Medulla oblongata (tissue), 1 donor: ENCODE measurements around the gene TNIP1.

Experiments
- DNase-seq: peaks from one replicate; pipeline ENCODE4 v3.0.0-alpha.2; 2015; ENCODE audit errors: extremely low spot score

The TNIP1 gene

DNA sequence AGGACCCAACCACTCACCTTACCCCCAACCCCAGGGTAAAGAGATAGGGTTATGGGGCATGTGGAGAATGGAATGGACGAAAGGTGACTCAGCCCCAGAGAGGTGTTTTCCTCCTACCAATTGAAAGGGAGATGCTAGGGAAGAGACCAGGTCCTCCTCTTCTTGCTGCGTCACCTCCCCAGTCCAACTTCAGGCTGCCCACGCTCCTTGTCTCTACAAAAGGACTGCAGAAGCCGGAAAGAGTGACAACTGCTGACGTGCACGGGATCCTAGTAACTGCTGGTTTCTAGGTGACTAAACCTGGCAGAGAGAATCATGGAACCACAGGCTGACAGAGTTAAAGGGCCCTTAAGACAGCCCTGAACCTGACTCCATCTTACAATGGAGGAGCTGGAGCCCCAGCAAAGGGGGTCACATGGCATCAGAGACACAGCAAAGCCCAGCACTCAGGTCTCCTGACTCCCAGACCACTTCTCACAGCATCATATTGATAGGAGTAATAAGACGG lies 58.3 kb downstream of the TNIP1 start:
- DNase-seq, result no peak

DNA sequence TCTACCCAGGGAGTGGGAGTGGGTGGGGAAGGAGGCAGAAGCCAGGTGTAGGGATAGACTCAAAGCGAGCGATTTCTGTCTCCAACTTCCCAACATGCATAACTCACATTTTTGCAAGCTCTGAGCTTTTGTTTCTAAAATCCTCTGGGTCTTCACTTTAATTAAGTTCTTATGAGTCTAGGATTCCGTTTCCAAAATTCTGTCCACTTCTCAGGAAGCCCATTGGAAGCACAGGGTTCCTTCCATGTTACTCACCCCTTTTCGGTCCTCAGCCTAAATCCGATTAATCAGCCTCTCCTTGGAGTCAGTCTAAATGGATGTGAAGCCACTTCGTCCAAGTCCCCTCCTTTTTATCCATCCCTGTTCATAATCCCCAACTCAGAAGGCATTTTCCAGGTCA lies 59.1 kb downstream of the TNIP1 start:
- DNase-seq, result no peak

DNA sequence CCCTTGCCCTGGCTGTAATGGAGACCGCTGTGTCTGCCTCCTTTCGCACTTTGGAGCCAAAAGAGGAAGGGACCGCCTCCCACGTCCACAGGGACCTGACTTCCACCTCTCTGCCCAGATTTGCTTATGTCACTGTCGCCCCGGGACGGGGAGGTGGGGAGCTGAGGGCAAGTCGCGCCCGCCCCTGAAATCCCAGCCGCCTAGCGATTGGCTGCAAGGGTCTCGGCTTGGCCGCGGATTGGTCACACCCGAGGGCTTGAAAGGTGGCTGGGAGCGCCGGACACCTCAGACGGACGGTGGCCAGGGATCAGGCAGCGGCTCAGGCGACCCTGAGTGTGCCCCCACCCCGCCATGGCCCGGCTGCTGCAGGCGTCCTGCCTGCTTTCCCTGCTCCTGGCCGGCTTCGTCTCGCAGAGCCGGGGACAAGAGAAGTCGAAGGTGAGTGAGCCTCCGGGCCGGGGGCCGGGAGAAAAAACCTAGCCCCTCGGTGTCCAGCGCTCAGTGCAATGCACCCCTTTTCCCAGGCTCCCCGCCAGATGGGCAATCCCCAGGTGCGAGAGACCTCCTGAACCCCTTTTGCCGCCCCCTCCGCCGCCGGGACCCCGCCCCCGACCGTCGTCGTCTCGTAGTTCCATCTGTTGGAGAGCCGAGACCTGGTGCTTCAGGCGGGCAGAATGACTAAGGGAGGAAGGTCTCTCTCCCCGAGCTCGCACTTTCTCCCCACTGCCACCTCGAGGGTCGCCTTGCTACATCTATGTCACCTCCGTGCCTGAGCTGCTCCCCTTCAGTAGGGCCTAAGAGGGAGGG lies 60.3 kb downstream of the TNIP1 start, which contains the start of gene GPX3:
GPX3 (plus strand) TSS at position 288 of the 807 bp plus-strand sequence; CDS start at position 352, 64 bp downstream.
- DNase-seq, result peak; percentile 87

- no peak for DNase-seq
These were observed 61.5 kb downstream of the TNIP1 start for GRCh38 chr5:151019331-151019730.

DNA sequence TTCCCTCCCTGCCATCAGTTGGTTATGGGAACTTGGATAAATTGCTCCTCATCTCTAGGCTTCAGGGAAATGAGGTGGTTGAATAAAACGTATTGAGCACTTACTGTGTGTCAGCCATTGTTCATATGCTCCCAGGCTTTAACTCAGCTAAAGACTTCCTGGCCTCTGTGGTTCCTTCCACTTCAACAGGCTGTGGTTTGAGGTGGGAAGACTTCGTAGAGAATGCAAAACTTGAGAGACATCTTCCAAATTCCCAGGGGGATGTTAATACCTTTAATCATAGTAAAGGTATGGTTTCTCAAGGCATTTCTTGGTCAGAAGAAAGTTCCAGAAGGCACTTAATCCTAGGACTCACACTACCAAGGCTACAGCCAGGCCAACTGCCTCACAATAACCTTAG lies 62.0 kb downstream of the TNIP1 start:
- no peak for DNase-seq

GRCh38 chr5:151017897-151018296 lies 62.9 kb downstream of the TNIP1 start:
- DNase-seq, result no peak

GRCh38 chr5:151016700-151017099 lies 64.1 kb downstream of the TNIP1 start:
- peak; percentile 69 for DNase-seq

DNA sequence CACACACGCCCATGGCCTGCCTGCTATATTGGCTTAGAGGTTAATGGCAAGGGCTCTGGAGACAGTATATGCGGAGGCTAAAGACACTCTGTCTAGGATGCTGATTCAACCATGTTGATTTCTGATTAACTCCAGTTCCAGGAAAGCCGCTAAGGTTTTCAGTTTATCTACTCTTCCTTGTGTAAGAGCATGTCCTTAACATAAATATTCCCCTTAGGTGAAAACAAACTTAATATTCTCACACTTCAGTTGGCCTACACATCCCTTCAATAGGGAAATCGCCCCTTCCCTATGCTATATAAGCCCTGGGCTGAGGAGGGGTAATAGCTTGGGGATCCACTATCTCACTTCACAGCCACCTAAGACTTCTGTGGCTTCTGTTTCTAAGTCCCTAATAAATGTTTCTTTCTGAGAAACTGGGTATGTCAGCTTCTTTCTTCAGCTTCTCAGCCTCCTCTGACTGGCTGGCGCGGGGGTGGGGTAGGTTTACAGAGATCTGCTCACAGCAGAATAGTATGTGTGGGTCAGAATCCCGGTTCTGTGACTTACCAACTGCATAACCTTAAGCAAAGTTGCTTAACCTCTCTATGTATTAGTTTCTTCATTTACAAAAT lies 64.8 kb downstream of the TNIP1 start:
- DNase-seq, result no peak

DNA sequence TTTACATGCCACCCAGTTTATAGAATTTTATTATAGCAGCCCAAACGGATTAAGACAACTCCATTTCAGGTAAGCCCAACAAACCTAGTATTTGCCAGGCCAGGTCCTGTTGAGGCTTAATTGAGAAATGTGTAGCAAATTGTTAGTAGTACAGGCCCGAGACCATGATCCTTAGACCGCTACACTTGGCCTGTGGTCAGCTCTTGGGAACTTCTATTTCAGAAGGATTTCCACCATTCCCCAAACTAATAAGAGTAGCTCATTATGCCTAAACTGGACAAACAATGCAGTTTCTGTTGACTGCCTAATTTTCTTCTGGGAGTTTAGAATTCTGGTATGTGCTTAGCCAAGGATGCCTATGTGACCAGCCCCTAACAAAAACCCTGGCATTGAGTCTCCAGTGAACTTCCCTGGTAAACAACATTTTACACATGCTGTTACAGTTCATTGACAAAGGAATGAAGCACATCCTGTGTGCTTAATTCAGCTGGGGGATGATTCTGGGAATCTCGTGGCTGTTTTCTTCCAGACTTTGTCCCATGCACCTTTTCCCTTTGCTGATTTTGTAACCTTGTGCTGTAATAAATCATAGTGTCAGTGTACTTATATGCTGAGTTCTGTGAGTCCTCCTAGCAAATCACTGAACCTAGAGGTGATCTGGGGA lies 66.0 kb downstream of the TNIP1 start:
- no peak for DNase-seq

- DNase-seq, result peak; percentile 50
These were observed 68.0 kb downstream of the TNIP1 start for GRCh38 chr5:151012862-151013261.

DNA sequence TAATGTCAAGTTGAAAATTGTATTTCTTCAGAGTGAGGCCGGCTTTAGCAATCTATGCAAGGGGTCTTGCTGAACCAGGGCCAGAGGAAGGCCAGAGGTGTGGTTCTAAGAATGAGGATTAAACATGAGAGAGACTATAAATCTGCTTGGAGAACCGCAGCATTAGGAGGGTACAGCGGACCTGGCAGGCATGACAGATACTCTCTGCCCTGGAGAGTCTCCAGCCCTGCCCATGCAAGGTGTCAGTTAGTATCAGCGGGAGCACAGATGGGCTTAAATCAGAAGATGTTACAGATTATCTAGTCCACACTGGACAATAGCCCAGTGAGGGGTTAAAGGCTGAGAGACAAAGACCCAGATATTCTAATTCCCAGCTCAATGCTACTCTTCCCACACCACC lies 71.9 kb downstream of the TNIP1 start:
- DNase-seq, result no peak

DNA sequence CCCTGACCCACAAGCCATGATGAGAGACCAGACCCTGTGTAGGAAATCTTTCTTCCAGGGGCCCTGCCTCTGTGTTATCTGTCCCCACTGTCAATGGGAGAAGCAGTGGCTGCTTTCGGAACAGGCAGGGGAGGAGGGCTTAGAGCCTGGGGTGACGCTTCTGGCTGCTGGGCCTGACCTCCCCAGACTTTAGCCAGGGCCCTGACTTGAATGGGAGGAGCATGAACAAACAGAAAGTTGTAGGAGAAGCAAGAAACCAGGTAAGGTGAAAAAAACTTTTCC lies 72.7 kb downstream of the TNIP1 start:
- no peak for DNase-seq

DNA sequence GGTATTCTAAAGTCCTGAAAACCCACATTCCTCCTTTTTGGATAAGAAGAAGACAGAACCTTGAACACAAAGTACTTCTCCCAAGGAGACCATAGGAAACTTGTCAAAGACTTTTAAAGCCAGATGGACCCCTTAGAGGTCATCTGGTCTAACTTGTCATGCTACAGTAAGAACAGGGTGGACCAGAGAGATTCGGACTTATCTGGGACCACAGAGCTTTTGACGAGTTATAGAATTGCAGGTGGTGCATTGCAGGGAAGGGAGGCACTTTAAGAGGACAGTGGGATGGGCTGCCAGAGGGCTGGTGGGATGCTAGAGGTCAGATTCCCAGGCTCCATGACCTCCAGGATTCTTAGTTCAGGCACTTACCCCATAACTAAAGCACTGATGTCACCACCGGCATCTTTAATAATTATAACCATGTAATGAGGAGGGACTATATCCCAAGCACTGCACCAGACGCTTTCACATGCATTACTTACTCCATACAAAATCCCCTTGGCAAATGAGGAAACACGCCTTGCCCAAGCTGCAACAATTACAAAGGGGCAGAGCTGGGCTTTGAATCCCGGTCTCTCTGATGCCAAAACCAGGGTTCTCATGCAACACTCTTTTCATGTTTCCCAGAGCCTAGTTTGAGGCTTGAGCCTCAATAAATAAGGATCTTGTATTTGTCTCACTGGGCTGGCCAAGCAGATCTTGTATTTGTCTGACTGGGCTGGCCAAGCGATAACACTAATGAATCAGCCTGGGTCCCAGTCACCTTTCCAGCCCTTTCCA lies 73.2 kb downstream of the TNIP1 start:
- DNase-seq, result no peak

DNA sequence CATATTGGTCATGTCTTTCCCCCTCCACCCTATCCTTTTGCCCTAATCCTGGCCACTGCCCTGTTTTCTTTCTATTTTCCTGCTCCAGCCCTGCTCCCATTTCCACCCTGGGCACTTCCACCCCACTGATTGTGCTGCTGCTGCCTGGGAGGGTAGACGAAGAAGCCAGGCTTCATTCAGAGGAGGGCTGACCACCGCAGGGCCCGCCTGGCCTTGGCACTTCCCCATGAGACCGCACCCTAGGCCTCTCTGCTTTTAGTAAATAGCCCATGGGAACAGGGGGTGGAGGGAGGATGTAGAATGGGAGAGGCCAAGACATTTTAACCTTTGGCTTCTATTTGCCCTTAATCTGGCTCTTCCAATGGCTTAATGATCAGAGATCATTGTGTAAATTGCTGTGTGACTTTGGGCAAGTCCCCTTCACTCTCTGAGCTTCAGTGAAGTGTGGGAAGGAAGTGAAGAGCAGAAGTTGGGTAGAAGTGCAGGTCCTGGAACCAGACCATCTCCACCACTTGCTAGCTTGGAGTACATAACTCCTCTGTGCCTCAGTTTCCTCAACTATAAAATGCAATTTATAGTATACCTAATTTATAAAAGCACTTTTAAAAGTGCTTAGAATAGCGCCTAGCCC lies 74.0 kb downstream of the TNIP1 start:
- DNase-seq, result no peak

DNA sequence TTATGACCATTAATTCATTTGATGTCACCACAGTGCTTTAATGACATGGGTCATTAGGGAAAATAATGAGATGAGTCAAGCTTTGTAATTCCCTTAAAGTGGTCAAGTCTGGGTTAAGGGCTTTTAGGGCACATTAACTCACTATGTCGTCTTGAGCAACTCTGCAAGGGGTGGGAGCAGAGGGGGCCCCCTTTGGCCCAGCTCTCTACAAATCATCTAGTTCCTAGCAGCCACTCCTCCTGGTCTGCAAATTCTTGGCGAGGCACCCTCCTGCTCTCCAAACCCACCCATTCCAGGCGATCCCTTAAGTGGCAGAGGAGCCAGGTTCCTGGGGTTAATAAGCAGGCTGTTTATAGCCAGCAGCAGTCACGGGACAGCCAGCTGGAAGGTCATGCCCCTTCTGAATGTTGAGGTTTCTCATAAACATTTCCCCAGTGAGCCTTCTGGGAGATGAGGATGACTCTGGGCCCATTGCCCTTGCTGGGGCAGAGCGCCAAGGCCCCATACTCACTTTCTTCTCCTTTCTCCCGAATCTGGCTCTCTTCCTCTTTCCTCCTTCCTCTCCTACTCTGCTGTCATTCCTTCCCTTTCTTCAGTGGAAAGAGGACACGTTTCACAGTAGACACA lies 74.8 kb downstream of the TNIP1 start:
- peak; percentile 46 for DNase-seq

DNA sequence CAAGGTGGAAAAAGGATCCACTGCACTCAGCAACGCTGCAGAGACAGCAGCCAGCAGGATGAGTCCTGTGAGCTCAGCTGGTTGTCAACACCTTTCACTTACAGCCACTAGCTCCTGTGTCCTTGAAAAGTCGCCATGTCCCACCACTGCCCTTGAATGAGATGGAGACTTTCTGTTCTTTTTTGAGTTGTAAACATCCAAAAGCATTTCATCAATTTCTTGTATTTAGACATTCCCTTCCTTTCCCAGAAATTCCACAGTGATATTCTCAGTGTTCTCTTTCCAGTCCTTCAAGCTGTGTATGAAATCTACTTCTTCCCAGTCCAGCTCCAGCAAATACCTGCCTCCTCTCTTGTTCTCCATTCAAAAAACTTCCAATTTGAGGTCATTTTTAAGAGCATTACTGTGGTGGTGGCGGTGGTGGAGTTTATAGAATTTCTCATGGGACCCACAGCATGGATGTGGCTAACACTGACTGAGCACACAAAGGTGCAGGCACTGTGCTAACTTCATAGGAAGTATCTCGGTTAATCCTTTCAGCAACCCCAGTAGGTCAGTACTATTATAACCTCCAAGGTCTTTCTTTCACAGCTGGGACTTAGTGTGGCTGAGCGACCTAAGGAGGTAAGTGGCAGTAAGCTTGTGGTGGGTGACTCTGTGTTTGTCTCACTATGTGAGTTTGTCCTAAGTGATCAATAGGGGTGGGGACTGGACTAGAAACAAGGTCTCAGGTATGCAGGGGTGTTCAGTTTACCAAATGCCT lies 75.5 kb downstream of the TNIP1 start:
- DNase-seq, result no peak

DNA sequence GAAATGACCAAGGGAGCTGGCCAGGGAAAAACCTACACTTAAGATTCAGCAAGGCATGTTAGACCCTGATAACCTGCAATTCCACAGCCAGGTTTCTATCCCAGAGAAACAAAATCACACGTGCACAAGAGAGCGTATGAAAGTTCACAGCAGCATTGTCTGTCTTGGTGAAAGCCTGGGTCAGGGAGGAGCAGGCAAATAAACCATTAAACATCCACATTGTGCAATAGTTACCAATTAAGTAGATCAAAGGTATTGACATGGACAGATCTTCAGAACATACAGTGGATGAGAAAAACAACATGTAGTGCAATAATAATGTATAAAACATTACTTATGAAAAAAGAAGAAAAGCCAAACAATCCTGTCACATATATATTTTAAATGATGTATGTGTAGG lies 76.3 kb downstream of the TNIP1 start:
- DNase-seq, result no peak

GRCh38 chr5:151003503-151003860 lies 77.4 kb downstream of the TNIP1 start:
- DNase-seq, result no peak

DNA sequence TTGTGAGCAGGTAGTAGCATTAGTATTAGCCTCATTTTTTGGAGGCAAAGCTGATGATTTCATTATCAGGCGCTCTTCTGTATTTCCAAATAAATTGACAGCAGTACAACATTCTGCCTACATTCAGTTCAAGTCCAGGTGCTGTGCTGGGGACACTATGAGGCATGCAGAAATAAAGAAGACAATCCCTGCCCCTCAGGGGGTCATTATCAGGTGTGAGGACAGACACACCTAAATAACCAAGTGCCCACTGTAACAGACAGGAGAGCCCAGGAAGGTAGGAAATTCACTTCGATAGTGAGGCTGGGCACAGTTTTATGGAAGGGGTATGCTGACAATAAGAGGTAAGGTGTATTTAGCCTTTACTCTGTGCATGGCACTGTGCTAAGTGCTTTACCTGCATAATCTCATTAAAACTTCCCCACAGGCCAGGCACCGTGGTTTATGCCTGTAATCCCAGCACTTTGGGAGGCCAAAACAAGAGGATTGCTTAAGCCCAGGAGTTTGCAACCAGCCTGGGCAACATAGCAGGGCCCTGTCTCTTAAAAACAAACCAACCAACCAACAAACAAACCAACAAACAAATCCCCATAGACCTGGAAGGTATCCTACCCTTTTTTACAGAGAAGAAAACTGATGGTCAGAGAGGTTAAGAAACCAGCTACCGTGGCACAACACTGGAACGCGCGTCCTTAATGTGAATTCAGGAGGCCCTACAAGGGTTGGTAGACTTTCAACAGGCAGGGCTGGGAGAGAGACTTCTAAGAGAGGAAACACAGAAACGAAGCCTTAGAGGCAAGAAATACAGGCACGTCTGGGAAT lies 77.9 kb downstream of the TNIP1 start:
- DNase-seq, result no peak

- DNase-seq, result no peak
These were observed 78.6 kb downstream of the TNIP1 start for GRCh38 chr5:151002250-151002649.
